Occipital lobe (tissue), 2 donors: ENCODE measurements around the gene SEC11C. TPM values are rescaled to one million over a fixed set of nuclear protein-coding genes. Genes with fewer than 3 reads are reported as not detected.
"Not testable (repeated sequence)": the region's sequence is repeated elsewhere in the genome, so short reads cannot be mapped to it uniquely, and the experiment has no call there.

ENCODE experiments used
- DNase-seq: peaks from one replicate; lab custom pipeline; 2025; lab: John Stamatoyannopoulos, UW
- total RNA-seq: library from RNA; depleted of rRNA; stranded (reverse); fragments of >200 nt; gene quantifications from one replicate; pipeline ENCODE4 v1.2.3, GENCODE V29; 2014

The SEC11C gene
- 56.0 TPM for total RNA-seq

GRCh38 chr18:59139615-59140301, at the start of gene SEC11C:
TSS of gene SEC11C (plus strand) at chr18:59139884. CDS start at chr18:59139949, 65 bp downstream.
- peak; percentile 95 for DNase-seq

- no peak for DNase-seq
Measured at GRCh38 chr18:59090966-59091603, 48.6 kb upstream of the SEC11C start.

- no peak for DNase-seq
Measured at GRCh38 chr18:59093668-59094067, 46.0 kb upstream of the SEC11C start.

- no peak for DNase-seq
Measured at GRCh38 chr18:59094569-59094968, 45.1 kb upstream of the SEC11C start.

GRCh38 chr18:59096098-59096789, 43.4 kb upstream of the SEC11C start:
- DNase-seq = no peak

- DNase-seq = no peak
Measured at GRCh38 chr18:59101830-59102414, 37.8 kb upstream of the SEC11C start.

GRCh38 chr18:59109375-59109774, 30.3 kb upstream of the SEC11C start:
- no peak for DNase-seq

- DNase-seq = no peak
Measured at GRCh38 chr18:59114160-59114559, 25.5 kb upstream of the SEC11C start.

GRCh38 chr18:59123588-59124369, 15.9 kb upstream of the SEC11C start:
- DNase-seq = peak; percentile 58

- DNase-seq = no peak
Measured at GRCh38 chr18:59124370-59124704, 15.3 kb upstream of the SEC11C start.

- DNase-seq = no peak
Measured at GRCh38 chr18:59127047-59127446, 12.6 kb upstream of the SEC11C start.

GRCh38 chr18:59129951-59130703, 9.6 kb upstream of the SEC11C start:
- DNase-seq = no peak

- no peak for DNase-seq
Measured at GRCh38 chr18:59132810-59133465, 6.7 kb upstream of the SEC11C start.

GRCh38 chr18:59139291-59139614, 431 bp upstream of the SEC11C start:
- DNase-seq = peak; percentile 89

- DNase-seq = no peak
Measured at GRCh38 chr18:59140302-59140885, 710 bp downstream of the SEC11C start.

- DNase-seq = no peak
Measured at GRCh38 chr18:59141294-59142068, 1.8 kb downstream of the SEC11C start.

GRCh38 chr18:59142274-59142673, 2.6 kb downstream of the SEC11C start:
- no peak for DNase-seq

GRCh38 chr18:59142800-59143416, 3.2 kb downstream of the SEC11C start:
- not testable (repeated sequence) for DNase-seq

- no peak for DNase-seq
Measured at GRCh38 chr18:59143441-59143840, 3.8 kb downstream of the SEC11C start.
